ENCODE results near the gene CIBAR2.

- TF ChIP-seq HDAC2 (IDR thresholded peaks at IDR 0.05) (no peak), EZH2 (IDR thresholded peaks at IDR 0.05; ENCODE audit: borderline replicate concordance, control insufficient read depth, low read depth, low read length) (no peak), EP300 (IDR thresholded peaks at IDR 0.05; ENCODE audit: borderline replicate concordance in 1 of 2, control insufficient read depth in 1 of 2, low read depth in 2 of 2, low read length in 2 of 2) (no peak), USF2 (IDR thresholded peaks at IDR 0.05; ENCODE audit: borderline replicate concordance, low read depth, low read length) (no peak), POLR2AphosphoS5 (IDR thresholded peaks at IDR 0.05; ENCODE audit: low read length) (no peak), YY1 (IDR thresholded peaks at IDR 0.05; ENCODE audit: low read depth, low read length) (no peak), ELK1 (IDR thresholded peaks at IDR 0.05; ENCODE audit: low read depth, low read length) (no peak), CREM (IDR thresholded peaks at IDR 0.05; ENCODE audit: low read depth) (no peak), SIN3A (IDR thresholded peaks at IDR 0.05; ENCODE audit: low read depth, low read length) (no peak), EED (IDR thresholded peaks at IDR 0.05; ENCODE audit: low read depth) (no peak)
These were observed 45.9 kb downstream of the CIBAR2 start for GRCh38 chr16:85066346-85066885.
